Astrocyte (in vitro differentiated cells and primary cell): Measurements from ENCODE around the gene NEK10. TPM values are rescaled to one million over a fixed set of nuclear protein-coding genes. Genes with fewer than 3 reads are reported as not detected.

Experiments used
- DNase-seq: peaks from one replicate; pipeline ENCODE4 v3.0.0-alpha.2; 2010; ENCODE audit warnings: low read depth
- FAIRE-seq: peaks from 2 replicates; lab custom pipeline; 2011; peaks lifted over from hg19 to GRCh38; lab: Jason Lieb, UNC
- H2AFZ ChIP-seq: 2 replicates; pipeline ENCODE4 v1.6.0; 2012; ENCODE audit warnings: low read depth, low read length, inconsistent platforms
- H3K27ac ChIP-seq: 2 replicates; pipeline ENCODE4 v1.5.1; 2011; ENCODE audit warnings: low read depth, low read length, inconsistent platforms
- H3K27me3 ChIP-seq: 2 replicates; pipeline ENCODE4 v1.6.0; 2011; ENCODE audit warnings: low read length, inconsistent platforms; ENCODE audit not compliant: insufficient read depth
- H3K36me3 ChIP-seq: 2 replicates; pipeline ENCODE4 v1.5.1; 2011; ENCODE audit warnings: low read length, inconsistent platforms; ENCODE audit not compliant: insufficient read depth
- H3K4me1 ChIP-seq: 2 replicates; pipeline ENCODE4 v1.5.1; 2011; ENCODE audit warnings: low read length, inconsistent platforms; ENCODE audit not compliant: insufficient read depth
- H3K4me2 ChIP-seq: 2 replicates; pipeline ENCODE4 v1.6.0; 2012; ENCODE audit warnings: low read length, inconsistent platforms
- H3K4me3 ChIP-seq: 2 replicates; pipeline ENCODE4 v1.5.1; 2011; ENCODE audit warnings: low read depth, mild to moderate bottlenecking, low read length, inconsistent platforms; ENCODE audit not compliant: insufficient read depth
- H3K79me2 ChIP-seq: 2 replicates; pipeline ENCODE4 v1.6.0; 2012; ENCODE audit warnings: mild to moderate bottlenecking, low read length, inconsistent platforms; ENCODE audit not compliant: insufficient read depth
- H3K9ac ChIP-seq: 2 replicates; pipeline ENCODE4 v1.6.0; 2012; ENCODE audit warnings: mild to moderate bottlenecking, low read length, inconsistent platforms
- H3K9me3 ChIP-seq: 2 replicates; pipeline ENCODE4 v1.5.1; 2012; ENCODE audit warnings: low read depth, mild to moderate bottlenecking, low read length, inconsistent platforms; ENCODE audit not compliant: insufficient read depth
- H4K20me1 ChIP-seq: 2 replicates; pipeline ENCODE4 v1.6.0; 2012; ENCODE audit warnings: low read length, inconsistent platforms; ENCODE audit not compliant: insufficient read depth
- H3K27ac Mint-ChIP-seq: one replicate; pipeline ENCODE4 v1.8.0; 2021; ENCODE audit warnings: mild to moderate bottlenecking, mixed read lengths; ENCODE audit not compliant: unreplicated experiment
- H3K27me3 Mint-ChIP-seq: one replicate; pipeline ENCODE4 v1.8.0; 2021; ENCODE audit warnings: low read depth, mixed read lengths; ENCODE audit not compliant: unreplicated experiment
- H3K36me3 Mint-ChIP-seq: one replicate; pipeline ENCODE4 v1.8.0; 2021; ENCODE audit warnings: low read depth, mixed read lengths; ENCODE audit not compliant: unreplicated experiment
- H3K4me1 Mint-ChIP-seq: one replicate; pipeline ENCODE4 v1.8.0; 2021; ENCODE audit warnings: low read depth, mixed read lengths; ENCODE audit not compliant: unreplicated experiment
- H3K4me3 Mint-ChIP-seq: one replicate; pipeline ENCODE4 v1.8.0; 2021; ENCODE audit warnings: mild to moderate bottlenecking, moderate library complexity, mixed read lengths; ENCODE audit not compliant: unreplicated experiment
- H3K9me3 Mint-ChIP-seq: one replicate; pipeline ENCODE4 v1.8.0; 2021; ENCODE audit warnings: mild to moderate bottlenecking, mixed read lengths; ENCODE audit not compliant: unreplicated experiment
- EZH2 ChIP-seq: IDR thresholded peaks from 2 replicates; pipeline ENCODE4 v1.6.1; 2012; ENCODE audit warnings: mild to moderate bottlenecking, low read length, inconsistent platforms; ENCODE audit not compliant: insufficient read depth
- total RNA-seq: library from RNA; stranded (reverse); gene quantifications from 2 replicates; pipeline ENCODE4 v1.2.1, GENCODE V29; 2021
- TF ChIP-seq, protein P1 (sequence below): IDR thresholded peaks from 2 replicates; pipeline ENCODE4 v1.5.1; 2011; ENCODE audit warnings: low read depth, mild to moderate bottlenecking, inconsistent platforms, low read length, moderate library complexity; ENCODE audit not compliant: insufficient read depth

Gene NEK10
- total RNA-seq, 1 donor from 2014 or later = 3.2 TPM

DNA sequence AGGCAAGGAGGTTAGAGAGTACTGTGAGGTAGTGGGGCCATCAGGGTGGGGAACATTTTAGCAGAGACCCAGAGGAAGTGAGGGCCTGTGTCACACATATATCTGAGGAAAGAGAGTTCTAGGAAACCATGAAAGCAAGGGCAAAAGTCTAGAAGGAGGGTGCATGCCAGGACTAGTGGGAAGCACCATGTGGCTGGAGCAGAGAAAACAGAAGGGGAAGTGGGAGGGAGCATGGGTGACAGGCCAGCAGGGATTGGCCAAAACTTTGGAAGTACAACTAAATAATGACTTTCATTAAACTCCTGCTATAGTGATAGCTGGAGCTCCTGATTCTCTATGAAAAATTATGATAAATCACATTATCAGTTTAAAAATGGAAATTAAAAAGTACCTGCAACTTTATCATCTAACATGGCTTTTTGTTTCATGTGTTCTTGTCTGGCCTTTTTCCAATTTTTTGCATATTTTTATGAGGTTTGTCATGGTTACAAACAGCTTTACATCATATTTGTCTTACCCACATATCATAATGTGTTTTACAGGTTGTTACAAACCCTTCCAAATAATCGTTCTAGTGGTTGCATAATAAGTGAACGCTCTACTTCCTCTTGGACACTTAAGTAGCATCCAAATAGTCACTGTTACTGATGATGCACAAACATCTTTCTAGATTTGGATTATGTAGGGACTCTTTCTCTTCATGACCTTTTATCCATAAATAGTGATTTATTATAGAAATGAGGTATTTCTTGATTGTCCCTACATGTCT is 168.3 kb downstream of the NEK10 start:
- Histone ChIP-seq H4K20me1 (no peaks in the 10 kb centered on the region), H3K4me1 (no peaks in the 10 kb centered on the region), H3K27ac (no peak overlapping the region), H3K79me2 (no peaks in the 10 kb centered on the region), H3K9ac (no peak overlapping the region), H3K4me2 (no peak overlapping the region), H3K27me3 (no peaks in the 10 kb centered on the region), H3K36me3 (no peaks in the 10 kb centered on the region), H3K9me3 (no peaks in the 10 kb centered on the region), H2AFZ (no peak overlapping the region), H3K4me3 (no peak overlapping the region)
- no peak for DNase-seq
- H3K27ac Mint-ChIP-seq = no peak overlapping the region
- no peaks in the 10 kb centered on the region for H3K27me3 Mint-ChIP-seq
- no peak overlapping the region for H3K4me3 Mint-ChIP-seq
- no peaks in the 10 kb centered on the region for H3K36me3 Mint-ChIP-seq
- no peak for FAIRE-seq
- H3K4me1 Mint-ChIP-seq = no peaks in the 10 kb centered on the region
- peaks cover 7% of the 10 kb centered on the region for H3K9me3 Mint-ChIP-seq
- no peak for TF ChIP-seq EZH2
- TF ChIP-seq, protein P1, sequence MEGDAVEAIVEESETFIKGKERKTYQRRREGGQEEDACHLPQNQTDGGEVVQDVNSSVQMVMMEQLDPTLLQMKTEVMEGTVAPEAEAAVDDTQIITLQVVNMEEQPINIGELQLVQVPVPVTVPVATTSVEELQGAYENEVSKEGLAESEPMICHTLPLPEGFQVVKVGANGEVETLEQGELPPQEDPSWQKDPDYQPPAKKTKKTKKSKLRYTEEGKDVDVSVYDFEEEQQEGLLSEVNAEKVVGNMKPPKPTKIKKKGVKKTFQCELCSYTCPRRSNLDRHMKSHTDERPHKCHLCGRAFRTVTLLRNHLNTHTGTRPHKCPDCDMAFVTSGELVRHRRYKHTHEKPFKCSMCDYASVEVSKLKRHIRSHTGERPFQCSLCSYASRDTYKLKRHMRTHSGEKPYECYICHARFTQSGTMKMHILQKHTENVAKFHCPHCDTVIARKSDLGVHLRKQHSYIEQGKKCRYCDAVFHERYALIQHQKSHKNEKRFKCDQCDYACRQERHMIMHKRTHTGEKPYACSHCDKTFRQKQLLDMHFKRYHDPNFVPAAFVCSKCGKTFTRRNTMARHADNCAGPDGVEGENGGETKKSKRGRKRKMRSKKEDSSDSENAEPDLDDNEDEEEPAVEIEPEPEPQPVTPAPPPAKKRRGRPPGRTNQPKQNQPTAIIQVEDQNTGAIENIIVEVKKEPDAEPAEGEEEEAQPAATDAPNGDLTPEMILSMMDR = no peak

DNA sequence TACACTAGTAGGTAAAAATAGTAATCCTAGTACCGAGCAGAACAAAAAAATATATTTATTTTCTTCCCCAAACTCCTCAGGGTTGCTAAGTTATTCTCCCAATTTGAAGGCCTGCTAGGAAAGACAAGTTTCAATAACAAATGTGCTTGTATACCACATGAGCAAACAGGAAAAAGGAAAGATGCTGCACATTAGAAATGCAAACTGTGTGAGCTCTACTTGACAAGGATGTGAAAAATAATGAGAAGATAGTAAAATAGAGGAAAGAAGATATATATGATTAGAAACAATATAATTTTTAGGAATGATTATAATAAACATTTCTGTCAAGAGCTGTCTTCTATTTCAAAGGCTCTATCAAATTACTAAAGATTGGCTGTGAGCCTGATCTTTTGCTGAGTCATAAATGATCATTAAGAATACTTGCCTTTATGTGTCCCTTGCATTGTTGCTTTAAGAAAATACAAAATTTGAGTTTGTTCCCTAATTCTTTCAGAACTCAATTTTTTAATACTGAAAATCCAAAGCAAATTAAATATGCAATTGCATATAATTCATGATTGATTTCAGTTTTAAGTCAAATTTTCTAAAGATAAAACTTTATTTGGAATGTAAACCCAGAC is 174.2 kb downstream of the NEK10 start:
- FAIRE-seq (no peak), DNase-seq (peak; percentile 38)
- Histone ChIP-seq H3K4me2 (no peak overlapping the region), H3K9me3 (no peaks in the 10 kb centered on the region), H3K4me3 (no peak overlapping the region), H3K4me1 (peaks cover 8% of the 10 kb centered on the region), H3K79me2 (no peaks in the 10 kb centered on the region), H2AFZ (no peak overlapping the region), H3K36me3 (no peaks in the 10 kb centered on the region), H3K27ac (peak overlapping the region; percentile 61), H3K27me3 (no peaks in the 10 kb centered on the region), H4K20me1 (no peaks in the 10 kb centered on the region), H3K9ac (no peak overlapping the region)
- Mint-ChIP-seq H3K27me3 (no peaks in the 10 kb centered on the region), H3K4me3 (no peak overlapping the region), H3K9me3 (peaks cover 7% of the 10 kb centered on the region), H3K36me3 (peaks cover 5% of the 10 kb centered on the region), H3K4me1 (peaks cover 6% of the 10 kb centered on the region), H3K27ac (no peak overlapping the region)
- TF ChIP-seq EZH2 = no peak
- TF ChIP-seq, protein P1 = no peak

DNA sequence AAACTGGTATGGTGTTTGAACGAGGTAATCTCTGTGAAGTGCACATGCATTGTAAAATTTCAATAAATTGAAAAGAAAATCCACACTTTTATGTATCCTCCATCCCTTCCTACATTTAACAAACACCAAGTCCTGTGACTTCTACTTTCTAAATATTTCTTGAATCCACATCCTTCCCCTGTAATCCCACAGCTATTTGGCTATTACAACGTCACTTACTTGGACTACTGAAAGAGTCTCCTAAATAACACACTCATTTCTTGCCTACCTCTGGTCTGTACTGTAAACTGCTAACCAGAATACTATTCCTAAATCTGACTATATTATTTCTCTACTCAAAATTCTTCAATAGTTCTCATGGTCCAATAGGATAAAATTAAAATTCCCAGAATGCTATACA is 176.1 kb downstream of the NEK10 start:
- peak; percentile 42 for DNase-seq
- H3K9me3 Mint-ChIP-seq = peaks cover 1% of the 10 kb centered on the region
- Histone ChIP-seq H3K36me3 (no peaks in the 10 kb centered on the region), H3K79me2 (no peaks in the 10 kb centered on the region), H3K4me1 (peaks cover 8% of the 10 kb centered on the region), H2AFZ (no peak overlapping the region), H3K27me3 (no peaks in the 10 kb centered on the region), H4K20me1 (no peaks in the 10 kb centered on the region), H3K27ac (no peak overlapping the region), H3K9ac (no peak overlapping the region), H3K9me3 (no peaks in the 10 kb centered on the region), H3K4me3 (no peak overlapping the region), H3K4me2 (no peak overlapping the region)
- H3K36me3 Mint-ChIP-seq = peaks cover 5% of the 10 kb centered on the region
- H3K4me3 Mint-ChIP-seq = no peak overlapping the region
- H3K27ac Mint-ChIP-seq = no peak overlapping the region
- H3K4me1 Mint-ChIP-seq = peaks cover 6% of the 10 kb centered on the region
- no peaks in the 10 kb centered on the region for H3K27me3 Mint-ChIP-seq
- TF ChIP-seq, protein P1 = no peak
- no peak for TF ChIP-seq EZH2
- FAIRE-seq = no peak
